ENCODE results near the gene KIF5A.
A peak's percentile ranks its signal among the peaks of the same experiment; 100 is the strongest.

Gene KIF5A

DNA sequence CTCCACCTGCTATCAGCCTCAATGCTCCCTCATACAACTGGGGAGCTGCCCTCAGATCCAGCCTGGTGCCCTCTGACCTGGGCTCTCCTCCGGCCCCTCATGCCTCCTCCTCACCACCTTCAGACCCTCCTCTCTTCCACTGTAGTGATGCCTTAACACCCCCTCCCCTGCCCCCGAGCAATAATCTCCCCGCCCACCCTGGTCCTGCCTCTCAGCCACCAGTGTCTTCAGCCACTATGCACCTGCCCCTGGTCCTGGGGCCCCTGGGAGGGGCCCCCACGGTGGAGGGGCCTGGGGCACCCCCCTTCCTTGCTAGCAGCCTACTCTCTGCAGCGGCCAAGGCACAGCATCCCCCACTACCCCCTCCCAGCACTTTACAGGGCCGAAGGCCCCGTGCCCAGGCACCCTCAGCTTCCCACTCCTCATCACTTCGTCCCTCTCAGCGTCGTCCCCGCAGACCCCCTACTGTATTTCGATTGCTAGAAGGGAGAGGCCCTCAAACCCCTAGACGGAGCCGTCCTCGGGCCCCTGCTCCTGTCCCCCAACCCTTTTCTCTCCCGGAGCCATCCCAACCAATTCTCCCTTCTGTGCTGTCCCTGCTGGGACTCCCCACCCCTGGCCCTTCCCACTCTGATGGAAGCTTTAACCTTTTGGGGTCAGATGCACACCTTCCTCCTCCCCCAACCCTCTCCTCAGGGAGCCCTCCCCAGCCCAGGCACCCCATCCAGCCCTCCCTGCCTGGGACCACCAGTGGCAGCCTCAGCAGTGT, 24.0 kb upstream of the KIF5A start:
- Histone ChIP-seq H3K4me3 (ENCODE audit: insufficient read length, low read depth) (no peak overlapping the region), H3K9ac (ENCODE audit: insufficient read length, low read depth) (peak overlapping the region; percentile 13), H3K27me3 (ENCODE audit: insufficient read depth, insufficient read length) (no peaks in the 10 kb centered on the region), H3K36me3 (ENCODE audit: insufficient read depth, insufficient read length, low read length) (peaks cover 69% of the 10 kb centered on the region), H3K4me1 (ENCODE audit: insufficient read depth, insufficient read length) (peaks cover 13% of the 10 kb centered on the region), H3K9me3 (ENCODE audit: insufficient read depth, low read length) (no peaks in the 10 kb centered on the region)
- DNase-seq (ENCODE audit: low read depth, low spot score), result no peak
- no peak for TF ChIP-seq YY1 (IDR thresholded peaks at IDR 0.05; ENCODE audit: insufficient read depth, insufficient read length)
- no peak for TF ChIP-seq SUZ12 (IDR thresholded peaks at IDR 0.05; ENCODE audit: extremely low read depth, insufficient read depth, insufficient read length)
- no peak for TF ChIP-seq ZNF274 (IDR thresholded peaks at IDR 0.05; ENCODE audit: low read depth, low read length)

DNA sequence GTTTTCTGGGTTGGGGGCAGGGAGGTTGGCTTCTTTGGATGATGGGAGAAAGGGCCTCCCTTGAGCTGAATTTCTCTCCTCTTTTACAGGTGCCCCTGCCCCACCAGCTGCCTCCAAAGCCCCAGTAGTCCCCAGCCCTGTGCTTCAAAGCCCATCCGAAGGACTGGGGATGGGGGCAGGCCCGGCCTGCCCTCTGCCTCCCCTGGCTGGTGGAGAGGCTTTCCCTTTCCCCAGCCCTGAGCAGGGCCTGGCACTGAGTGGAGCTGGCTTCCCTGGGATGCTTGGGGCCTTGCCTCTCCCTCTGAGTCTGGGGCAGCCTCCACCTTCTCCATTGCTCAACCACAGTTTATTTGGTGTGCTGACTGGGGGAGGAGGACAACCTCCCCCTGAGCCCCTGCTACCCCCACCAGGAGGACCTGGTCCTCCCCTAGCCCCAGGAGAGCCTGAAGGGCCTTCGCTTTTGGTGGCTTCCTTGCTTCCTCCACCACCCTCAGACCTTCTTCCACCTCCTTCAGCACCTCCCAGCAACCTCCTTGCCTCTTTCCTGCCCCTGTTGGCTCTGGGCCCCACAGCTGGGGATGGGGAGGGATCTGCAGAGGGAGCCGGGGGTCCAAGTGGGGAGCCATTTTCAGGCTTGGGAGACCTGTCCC, 23.2 kb upstream of the KIF5A start:
- Histone ChIP-seq H3K9ac (ENCODE audit: insufficient read length, low read depth) (no peak overlapping the region), H3K4me3 (ENCODE audit: insufficient read length, low read depth) (no peak overlapping the region), H3K9me3 (ENCODE audit: insufficient read depth, low read length) (no peaks in the 10 kb centered on the region), H3K4me1 (ENCODE audit: insufficient read depth, insufficient read length) (peaks cover 13% of the 10 kb centered on the region), H3K27me3 (ENCODE audit: insufficient read depth, insufficient read length) (no peaks in the 10 kb centered on the region), H3K36me3 (ENCODE audit: insufficient read depth, insufficient read length, low read length) (peaks cover 77% of the 10 kb centered on the region)
- no peak for DNase-seq (ENCODE audit: low read depth, low spot score)
- TF ChIP-seq YY1 (IDR thresholded peaks at IDR 0.05; ENCODE audit: insufficient read depth, insufficient read length) (no peak), SUZ12 (IDR thresholded peaks at IDR 0.05; ENCODE audit: extremely low read depth, insufficient read depth, insufficient read length) (no peak), ZNF274 (IDR thresholded peaks at IDR 0.05; ENCODE audit: low read depth, low read length) (no peak)

DNA sequence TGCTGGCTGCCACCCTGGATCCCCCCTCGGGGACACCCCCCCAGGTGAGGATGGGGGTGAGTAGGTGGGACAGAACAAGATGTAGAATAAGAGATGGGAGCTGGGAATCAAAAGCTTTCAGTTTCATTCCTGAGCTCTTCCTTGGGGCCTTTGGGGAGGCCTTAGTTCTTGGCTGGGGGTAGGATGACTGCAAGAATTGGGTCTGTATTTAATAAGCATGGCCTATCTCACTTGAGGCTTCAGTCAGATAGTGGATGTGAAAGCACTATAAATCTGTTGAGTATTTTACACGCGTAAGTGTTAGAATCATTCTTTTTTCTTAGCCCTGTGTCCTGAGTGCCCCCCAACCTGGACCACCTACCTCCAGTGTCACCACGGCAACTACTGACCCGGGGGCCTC, 22.7 kb upstream of the KIF5A start:
- H3K27me3 ChIP-seq (ENCODE audit: insufficient read depth, insufficient read length), result no peaks in the 10 kb centered on the region
- no peak overlapping the region for H3K9ac ChIP-seq (ENCODE audit: insufficient read length, low read depth)
- DNase-seq (ENCODE audit: low read depth, low spot score), result no peak
- H3K9me3 ChIP-seq (ENCODE audit: insufficient read depth, low read length), result no peaks in the 10 kb centered on the region
- TF ChIP-seq YY1 (IDR thresholded peaks at IDR 0.05; ENCODE audit: insufficient read depth, insufficient read length) (no peak), ZNF274 (IDR thresholded peaks at IDR 0.05; ENCODE audit: low read depth, low read length) (no peak), SUZ12 (IDR thresholded peaks at IDR 0.05; ENCODE audit: extremely low read depth, insufficient read depth, insufficient read length) (no peak)
- H3K4me1 ChIP-seq (ENCODE audit: insufficient read depth, insufficient read length), result peaks cover 10% of the 10 kb centered on the region
- H3K4me3 ChIP-seq (ENCODE audit: insufficient read length, low read depth), result no peak overlapping the region
- peaks cover 83% of the 10 kb centered on the region for H3K36me3 ChIP-seq (ENCODE audit: insufficient read depth, insufficient read length, low read length)

DNA sequence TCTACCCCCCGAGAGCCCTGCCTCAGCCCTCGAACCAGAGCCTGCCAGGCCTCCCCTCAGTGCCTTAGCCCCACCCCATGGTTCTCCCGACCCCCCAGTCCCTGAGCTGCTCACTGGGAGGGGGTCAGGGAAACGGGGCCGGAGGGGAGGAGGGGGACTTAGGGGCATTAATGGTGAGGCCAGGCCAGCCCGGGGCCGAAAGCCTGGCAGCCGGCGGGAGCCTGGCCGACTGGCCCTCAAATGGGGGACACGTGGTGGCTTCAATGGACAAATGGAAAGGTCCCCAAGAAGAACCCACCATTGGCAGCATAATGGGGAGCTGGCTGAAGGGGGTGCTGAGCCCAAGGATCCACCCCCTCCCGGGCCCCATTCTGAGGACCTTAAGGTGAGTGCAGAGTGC, 21.7 kb upstream of the KIF5A start:
- DNase-seq (ENCODE audit: low read depth, low spot score), result no peak

DNA sequence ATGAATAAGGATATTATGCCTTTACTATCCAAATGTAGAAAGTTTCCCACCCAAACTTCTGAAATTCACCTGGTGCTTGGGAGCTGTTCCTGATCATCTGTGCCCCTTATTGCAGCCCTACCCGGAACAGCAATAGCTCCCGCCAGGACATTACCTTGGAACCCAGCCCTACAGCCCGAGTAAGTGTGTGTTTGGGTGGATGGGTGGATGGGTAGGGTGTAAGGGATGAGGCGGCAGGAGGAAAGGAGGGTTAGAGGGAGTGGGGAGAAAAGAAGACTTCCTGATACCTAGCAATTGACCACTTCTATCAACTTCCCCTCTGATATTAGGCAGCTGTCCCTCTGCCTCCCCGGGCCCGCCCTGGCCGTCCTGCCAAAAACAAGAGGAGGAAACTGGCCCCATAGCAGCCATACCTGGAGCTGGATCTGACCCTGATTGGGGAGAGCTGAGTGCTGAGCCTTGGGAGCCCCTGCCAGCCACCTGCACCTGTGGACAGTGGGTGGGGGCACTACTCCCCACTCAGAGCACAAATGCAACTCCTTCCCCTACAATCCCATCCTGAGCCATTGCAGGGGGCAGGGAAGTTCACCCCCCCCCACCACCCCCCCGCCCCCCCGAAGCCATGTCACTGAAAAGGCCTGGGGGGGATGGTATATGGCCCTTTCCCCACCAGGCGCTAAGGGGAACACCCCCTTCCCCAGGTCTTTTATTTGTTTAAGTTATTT, 20.9 kb upstream of the KIF5A start:
- peaks cover 9% of the 10 kb centered on the region for H3K4me1 ChIP-seq (ENCODE audit: insufficient read depth, insufficient read length)
- no peak overlapping the region for H3K9ac ChIP-seq (ENCODE audit: insufficient read length, low read depth)
- DNase-seq (ENCODE audit: low read depth, low spot score), result no peak
- peaks cover 95% of the 10 kb centered on the region for H3K36me3 ChIP-seq (ENCODE audit: insufficient read depth, insufficient read length, low read length)
- TF ChIP-seq SUZ12 (IDR thresholded peaks at IDR 0.05; ENCODE audit: extremely low read depth, insufficient read depth, insufficient read length) (no peak), YY1 (IDR thresholded peaks at IDR 0.05; ENCODE audit: insufficient read depth, insufficient read length) (no peak), ZNF274 (IDR thresholded peaks at IDR 0.05; ENCODE audit: low read depth, low read length) (no peak)
- H3K27me3 ChIP-seq (ENCODE audit: insufficient read depth, insufficient read length), result no peaks in the 10 kb centered on the region
- no peaks in the 10 kb centered on the region for H3K9me3 ChIP-seq (ENCODE audit: insufficient read depth, low read length)
- no peak overlapping the region for H3K4me3 ChIP-seq (ENCODE audit: insufficient read length, low read depth)

More for the DNA sequence above, 21.7 kb upstream of the KIF5A start:
- Histone ChIP-seq H3K36me3 (ENCODE audit: insufficient read depth, insufficient read length, low read length) (peaks cover 93% of the 10 kb centered on the region), H3K9ac (ENCODE audit: insufficient read length, low read depth) (no peak overlapping the region), H3K27me3 (ENCODE audit: insufficient read depth, insufficient read length) (no peaks in the 10 kb centered on the region), H3K4me3 (ENCODE audit: insufficient read length, low read depth) (no peak overlapping the region), H3K4me1 (ENCODE audit: insufficient read depth, insufficient read length) (peaks cover 10% of the 10 kb centered on the region), H3K9me3 (ENCODE audit: insufficient read depth, low read length) (no peaks in the 10 kb centered on the region)
- TF ChIP-seq SUZ12 (IDR thresholded peaks at IDR 0.05; ENCODE audit: extremely low read depth, insufficient read depth, insufficient read length), result no peak
- no peak for TF ChIP-seq ZNF274 (IDR thresholded peaks at IDR 0.05; ENCODE audit: low read depth, low read length)
- TF ChIP-seq YY1 (IDR thresholded peaks at IDR 0.05; ENCODE audit: insufficient read depth, insufficient read length), result no peak

DNA sequence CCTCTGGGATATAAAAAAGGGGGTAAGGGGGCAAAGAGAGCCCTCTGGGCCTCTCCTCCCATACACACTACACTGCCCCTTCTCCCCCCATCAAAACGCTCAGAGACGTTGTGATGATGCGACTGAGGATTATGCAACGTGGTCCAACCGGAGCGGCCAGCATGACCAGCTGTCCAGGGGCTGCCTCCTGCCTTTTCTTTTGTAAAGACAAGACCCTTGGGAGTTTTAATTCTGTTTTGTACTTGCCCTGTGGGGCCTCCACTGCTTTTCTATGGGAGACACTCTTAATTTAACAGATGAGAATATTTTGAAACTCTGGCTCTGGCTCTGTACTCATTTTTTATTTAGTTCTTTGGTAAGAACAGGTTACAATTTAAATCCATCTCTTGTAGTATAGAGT, 20.0 kb upstream of the KIF5A start:
- Histone ChIP-seq H3K27me3 (ENCODE audit: insufficient read depth, insufficient read length) (no peaks in the 10 kb centered on the region), H3K9ac (ENCODE audit: insufficient read length, low read depth) (no peak overlapping the region), H3K36me3 (ENCODE audit: insufficient read depth, insufficient read length, low read length) (peaks cover 95% of the 10 kb centered on the region)

More for the DNA sequence above, 20.0 kb upstream of the KIF5A start:
- TF ChIP-seq ZNF274 (IDR thresholded peaks at IDR 0.05; ENCODE audit: low read depth, low read length) (no peak), SUZ12 (IDR thresholded peaks at IDR 0.05; ENCODE audit: extremely low read depth, insufficient read depth, insufficient read length) (no peak), YY1 (IDR thresholded peaks at IDR 0.05; ENCODE audit: insufficient read depth, insufficient read length) (no peak)
- Histone ChIP-seq H3K4me3 (ENCODE audit: insufficient read length, low read depth) (no peak overlapping the region), H3K9me3 (ENCODE audit: insufficient read depth, low read length) (no peaks in the 10 kb centered on the region), H3K4me1 (ENCODE audit: insufficient read depth, insufficient read length) (peaks cover 4% of the 10 kb centered on the region)
- DNase-seq (ENCODE audit: low read depth, low spot score), result no peak

Data from NT2/D1 (cell line).